ENCODE results near the gene SPEG.

Gene SPEG

GRCh38 chr2:219478916-219479315 lies 44.3 kb downstream of the SPEG start:
- no peak for DNase-seq (ENCODE audit: low spot score)

- no peak for DNase-seq (ENCODE audit: low spot score)
Measured at GRCh38 chr2:219480004-219480403, 45.4 kb downstream of the SPEG start.

GRCh38 chr2:219482674-219483405 lies 48.2 kb downstream of the SPEG start:
- DNase-seq (ENCODE audit: low spot score), result no peak

- no peak for DNase-seq (ENCODE audit: low spot score)
Measured at GRCh38 chr2:219483451-219484342, 49.1 kb downstream of the SPEG start.

- no peak for DNase-seq (ENCODE audit: low spot score)
Measured at GRCh38 chr2:219484343-219485200, 49.9 kb downstream of the SPEG start.

- no peak for DNase-seq (ENCODE audit: low spot score)
Measured at GRCh38 chr2:219485201-219485580, 50.5 kb downstream of the SPEG start.

- no peak for DNase-seq (ENCODE audit: low spot score)
Measured at GRCh38 chr2:219486380-219486959, 51.8 kb downstream of the SPEG start.

GRCh38 chr2:219488149-219488843 lies 53.7 kb downstream of the SPEG start:
- no peak for DNase-seq (ENCODE audit: low spot score)

GRCh38 chr2:219488844-219489194 lies 54.2 kb downstream of the SPEG start:
- no peak for DNase-seq (ENCODE audit: low spot score)

GRCh38 chr2:219489315-219489714 lies 54.7 kb downstream of the SPEG start:
- no peak for DNase-seq (ENCODE audit: low spot score)

- DNase-seq (ENCODE audit: low spot score), result no peak
Measured at GRCh38 chr2:219490186-219490585, 55.5 kb downstream of the SPEG start.

- DNase-seq (ENCODE audit: low spot score), result no peak
Measured at GRCh38 chr2:219490600-219491130, 56.0 kb downstream of the SPEG start.

- no peak for DNase-seq (ENCODE audit: low spot score)
Measured at GRCh38 chr2:219491278-219491963, 56.8 kb downstream of the SPEG start.

- DNase-seq (ENCODE audit: low spot score), result no peak
Measured at GRCh38 chr2:219492575-219492974, 57.9 kb downstream of the SPEG start.

GRCh38 chr2:219493086-219493485 lies 58.4 kb downstream of the SPEG start:
- DNase-seq (ENCODE audit: low spot score), result no peak

- DNase-seq (ENCODE audit: low spot score), result no peak
Measured at GRCh38 chr2:219494952-219495530, 60.4 kb downstream of the SPEG start.

- DNase-seq (ENCODE audit: low spot score), result peak; percentile 43
Measured at GRCh38 chr2:219495531-219496122, 61.0 kb downstream of the SPEG start.

GRCh38 chr2:219496247-219496824 lies 61.7 kb downstream of the SPEG start:
- no peak for DNase-seq (ENCODE audit: low spot score)

- DNase-seq (ENCODE audit: low spot score), result no peak
Measured at GRCh38 chr2:219496825-219497494, 62.3 kb downstream of the SPEG start.
